H1 (cell line): ENCODE results near the gene NT5C1A. TPM values are rescaled to one million over a fixed set of nuclear protein-coding genes. Genes with fewer than 3 reads are reported as not detected.

Source experiments
- ASH2L ChIP-seq: fragments of 200-600, 300-600 bp; sonication (generic); IDR thresholded peaks from one replicate; pipeline ENCODE4 v1.7.1; 2017; ENCODE audit warnings: low read length
- ATF2 ChIP-seq: IDR thresholded peaks from 2 replicates; pipeline ENCODE4 v1.6.1; 2012; ENCODE audit warnings: low read length, inconsistent platforms
- BACH1 ChIP-seq: IDR thresholded peaks from 2 replicates; pipeline ENCODE4 v1.6.1; 2012; ENCODE audit warnings: low read length, improper control_type of control experiment
- CBX5 ChIP-seq: fragments of 300-800, 300-1000 bp; sonication (generic); IDR thresholded peaks from 2 replicates; pipeline ENCODE4 v1.7.1; 2016; ENCODE audit warnings: antibody characterized with exemption, low read length, low read depth
- CBX8 ChIP-seq: fragments of 300-800, 300-1000 bp; sonication (generic); IDR thresholded peaks from 2 replicates; pipeline ENCODE4 v1.7.1; 2016; ENCODE audit warnings: low read depth, low read length, borderline replicate concordance
- CHD1 ChIP-seq: IDR thresholded peaks from 2 replicates; pipeline ENCODE4 v1.6.1; 2012; ENCODE audit warnings: low read depth, low read length, improper control_type of control experiment
- CREB1 ChIP-seq: IDR thresholded peaks from 2 replicates; pipeline ENCODE4 v1.6.1; 2012; ENCODE audit warnings: inconsistent platforms
- CTCF ChIP-seq, 3 experiments: IDR thresholded peaks; 1 replicate in 2 of 3; 2 replicates in 1 of 3; pipeline versions ENCODE4 v1.5.1 to v1.6.1; 2011; ENCODE audit warnings: low read length in 3 of 3, mild to moderate bottlenecking in 3 of 3, inconsistent platforms in 2 of 3, low read depth in 1 of 3, moderate library complexity in 1 of 3; ENCODE audit not compliant: insufficient read depth in 1 of 3; ENCODE audit errors: control extremely low read depth in 1 of 3
- EGR1 ChIP-seq: IDR thresholded peaks from 2 replicates; pipeline ENCODE4 v1.6.1; 2011; ENCODE audit warnings: low read depth, low read length, borderline replicate concordance
- EP300 ChIP-seq, 2 experiments: IDR thresholded peaks; 1 replicate in 1 of 2; 2 replicates in 1 of 2; pipeline ENCODE4 v1.6.1; 2011 to 2012; ENCODE audit warnings: low read depth in 2 of 2, low read length in 2 of 2, mild to moderate bottlenecking in 2 of 2, borderline replicate concordance in 1 of 2, inconsistent platforms in 1 of 2, moderate library complexity in 1 of 2
- JUND ChIP-seq: IDR thresholded peaks from 2 replicates; pipeline ENCODE4 v1.6.1; 2011; ENCODE audit warnings: mild to moderate bottlenecking, improper control_type of control experiment, low read length
- KDM1A ChIP-seq: fragments of 200-600, 300-600 bp; sonication (generic); IDR thresholded peaks from 2 replicates; pipeline ENCODE4 v1.7.1; 2016; ENCODE audit warnings: mild to moderate bottlenecking, low read length, borderline replicate concordance
- PHF8 ChIP-seq: fragments of 200-600 bp; sonication (generic); conservative IDR thresholded peaks from 2 replicates; pipeline ENCODE4 v1.7.1; 2012; ENCODE audit warnings: low read depth, mild to moderate bottlenecking, inconsistent platforms, low read length, moderate library complexity
- RAD21 ChIP-seq, 2 experiments: IDR thresholded peaks in 1 of 2; conservative IDR thresholded peaks in 1 of 2; 2 replicates each; pipeline ENCODE4 v1.6.1; 2011; ENCODE audit warnings: low read depth in 2 of 2, low read length in 2 of 2, improper control_type of control experiment in 1 of 2, inconsistent platforms in 1 of 2, mild to moderate bottlenecking in 1 of 2, moderate library complexity in 1 of 2
- RFX5 ChIP-seq: IDR thresholded peaks from 2 replicates; pipeline ENCODE4 v1.6.1; 2011; ENCODE audit warnings: low read depth, low read length, improper control_type of control experiment, borderline replicate concordance
- SIX5 ChIP-seq: IDR thresholded peaks from 2 replicates; pipeline ENCODE4 v1.6.1; 2011; ENCODE audit warnings: mild to moderate bottlenecking, low read depth, low read length
- SP1 ChIP-seq: IDR thresholded peaks from 2 replicates; pipeline ENCODE4 v1.6.1; 2011; ENCODE audit warnings: low read depth, low read length
- SRF ChIP-seq: IDR thresholded peaks from 2 replicates; pipeline ENCODE4 v1.6.1; 2011; ENCODE audit warnings: mild to moderate bottlenecking, low read depth, low read length, moderate library complexity
- TAF7 ChIP-seq: optimal IDR thresholded peaks from 2 replicates; pipeline ENCODE3; 2011; ENCODE audit warnings: low read depth, mild to moderate bottlenecking, inconsistent platforms, low read length, moderate library complexity, borderline replicate concordance
- TBP ChIP-seq: IDR thresholded peaks from 2 replicates; pipeline ENCODE4 v1.6.1; 2011; ENCODE audit warnings: low read depth, low read length, improper control_type of control experiment
- TCF12 ChIP-seq: IDR thresholded peaks from 2 replicates; pipeline ENCODE4 v1.6.1; 2011; ENCODE audit warnings: low read depth, mild to moderate bottlenecking, low read length
- ZNF274 ChIP-seq: IDR thresholded peaks from 2 replicates; pipeline ENCODE4 v1.7.0; 2012; ENCODE audit warnings: low read length, borderline replicate concordance; ENCODE audit errors: extremely low read depth
- polyA plus RNA-seq, 7 experiments: library from polyadenylated mRNA; depleted of rRNA in 3 of 7; stranded (reverse) in 5 of 7; unstranded in 2 of 7; fragments of >200 nt in 5 of 7; fragments of 200-250 nt in 2 of 7; gene quantifications; 1 replicate in 5 of 7; 2 replicates in 1 of 7; 4 replicates in 1 of 7; pipeline versions ENCODE4 v1.2.1 to v1.2.3, GENCODE V29; 2011 to 2013; ENCODE audit warnings: missing spikeins in 2 of 7, mixed read lengths in 2 of 7
- total RNA-seq: library from RNA; stranded (reverse); fragmentation: NEBNext Ultra II Directional; extraction: Animal tissue kit (Norgen Biotek cat#: 25700); gene quantifications from 2 replicates; pipeline ENCODE4 v1.2.1, GENCODE V29; 2021

Gene NT5C1A
- total and polyA plus RNA-seq, 2 of the 8 experiments (the other 6 are each of a cell fraction or from before 2014, with no cell fraction given) = not detected

- TF ChIP-seq TAF7 (no peak), CTCF (IDR thresholded peaks at IDR 0.05; ENCODE audit: control extremely low read depth in 1 of 3, insufficient read depth in 1 of 3, low read depth in 1 of 3, low read length in 3 of 3) (peak; percentile 79 to 91 (median 82)), KDM1A (no peak), RFX5 (no peak), BACH1 (no peak), JUND (no peak), RAD21 (IDR thresholded peaks at IDR 0.05 in 1 of 2, conservative IDR thresholded peaks at IDR 0.05 in 1 of 2; ENCODE audit: low read depth in 2 of 2, low read length in 2 of 2) (peak; percentile 86 to 89), ATF2 (no peak), CREB1 (0 out of 2 replicates have a peak, but pooled peaks have one; percentile 10), SRF (no peak), SIX5 (no peak), PHF8 (no peak), ASH2L (no peak), CBX8 (no peak), CHD1 (no peak), TBP (no peak), EGR1 (no peak), SP1 (no peak), ZNF274 (no peak), EP300 (IDR thresholded peaks at IDR 0.05; ENCODE audit: borderline replicate concordance in 1 of 2, low read depth in 2 of 2, low read length in 2 of 2) (no peak), CBX5 (no peak), TCF12 (no peak)
Measured at GRCh38 chr1:39653546-39654031, 18.3 kb downstream of the NT5C1A start (continued).
